Omental fat pad (tissue), 4 donors: ENCODE data around the gene NKAPD1. TPM values are rescaled to one million over a fixed set of nuclear protein-coding genes. Genes with fewer than 3 reads are reported as not detected.

Source experiments
- ATAC-seq: fragments of 150-250 bp; one replicate; pipeline ENCODE4 v1.9.1; 2016; ENCODE audit warnings: mild to moderate bottlenecking, moderate library complexity; ENCODE audit not compliant: low FRiP score
- DNase-seq: peaks from one replicate; pipeline ENCODE4 v3.0.0-alpha.2; 2019; ENCODE audit warnings: low spot score
- total RNA-seq, 4 donors: library from RNA; depleted of rRNA; stranded (reverse); fragments of >200 nt; gene quantifications; one replicate each; pipeline ENCODE4 v1.1.0, GENCODE V29; 2016
- TF ChIP-seq, protein P1 (sequence below), 3 donors: fragments of 450-650 bp; IDR thresholded peaks; one replicate each; pipeline ENCODE4 v1.5.1; 2016 to 2017; ENCODE audit warnings: antibody characterized with exemption in 3 of 3, mild to moderate bottlenecking in 3 of 3, moderate library complexity in 2 of 3

Gene NKAPD1
- total RNA-seq, 4 donors from 2014 or later: 11.0 to 15.4 (median 11.1) TPM

DNA sequence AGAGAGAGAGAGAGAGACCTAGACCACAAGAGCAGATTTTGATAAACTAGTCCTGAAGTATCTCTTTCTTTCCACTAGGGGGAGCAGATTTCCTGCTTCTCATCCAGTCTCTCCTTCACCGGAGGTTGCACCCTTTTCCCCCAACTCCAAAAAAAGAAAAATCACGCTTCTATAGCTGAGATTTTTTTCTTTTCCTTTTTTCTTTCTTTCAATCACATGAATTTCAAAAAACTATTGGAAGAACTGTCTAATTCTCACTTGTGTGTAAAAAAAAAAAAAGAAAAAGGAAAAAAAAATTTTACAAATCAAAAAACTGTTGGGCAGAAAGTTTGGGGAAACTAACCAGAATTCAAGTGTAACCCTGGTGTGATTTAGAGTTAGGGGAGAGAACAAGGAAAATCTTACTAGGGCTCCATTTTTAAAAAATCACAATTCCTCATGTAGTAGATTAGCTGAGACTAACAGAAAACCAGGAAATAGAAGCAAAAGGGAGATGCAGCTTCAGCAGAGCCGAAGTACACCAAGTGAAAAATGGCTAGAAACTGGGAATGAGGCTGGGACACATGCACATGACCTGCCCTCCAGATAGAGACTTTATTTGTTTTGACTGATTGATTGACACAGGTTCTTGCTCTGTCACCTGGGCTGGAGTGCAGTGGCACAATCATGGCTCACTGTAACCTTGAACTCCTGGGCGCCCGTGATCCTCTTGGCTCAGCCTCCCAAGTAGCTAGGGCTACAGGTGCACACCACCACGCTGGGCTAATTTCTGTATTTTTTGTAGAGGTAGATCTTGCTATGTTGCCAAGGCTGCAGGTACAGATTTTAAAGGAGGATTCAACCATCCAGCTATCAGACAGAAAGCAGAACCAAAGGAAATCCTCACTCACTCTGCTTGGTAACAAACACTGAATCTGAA is 39.7 kb downstream of the NKAPD1 start:
- no peak for ATAC-seq
- no peak for DNase-seq
- TF ChIP-seq, protein P1, sequence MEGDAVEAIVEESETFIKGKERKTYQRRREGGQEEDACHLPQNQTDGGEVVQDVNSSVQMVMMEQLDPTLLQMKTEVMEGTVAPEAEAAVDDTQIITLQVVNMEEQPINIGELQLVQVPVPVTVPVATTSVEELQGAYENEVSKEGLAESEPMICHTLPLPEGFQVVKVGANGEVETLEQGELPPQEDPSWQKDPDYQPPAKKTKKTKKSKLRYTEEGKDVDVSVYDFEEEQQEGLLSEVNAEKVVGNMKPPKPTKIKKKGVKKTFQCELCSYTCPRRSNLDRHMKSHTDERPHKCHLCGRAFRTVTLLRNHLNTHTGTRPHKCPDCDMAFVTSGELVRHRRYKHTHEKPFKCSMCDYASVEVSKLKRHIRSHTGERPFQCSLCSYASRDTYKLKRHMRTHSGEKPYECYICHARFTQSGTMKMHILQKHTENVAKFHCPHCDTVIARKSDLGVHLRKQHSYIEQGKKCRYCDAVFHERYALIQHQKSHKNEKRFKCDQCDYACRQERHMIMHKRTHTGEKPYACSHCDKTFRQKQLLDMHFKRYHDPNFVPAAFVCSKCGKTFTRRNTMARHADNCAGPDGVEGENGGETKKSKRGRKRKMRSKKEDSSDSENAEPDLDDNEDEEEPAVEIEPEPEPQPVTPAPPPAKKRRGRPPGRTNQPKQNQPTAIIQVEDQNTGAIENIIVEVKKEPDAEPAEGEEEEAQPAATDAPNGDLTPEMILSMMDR (IDR thresholded peaks at IDR 0.05): peak in 1 of 3 donors; percentile 66

DNA sequence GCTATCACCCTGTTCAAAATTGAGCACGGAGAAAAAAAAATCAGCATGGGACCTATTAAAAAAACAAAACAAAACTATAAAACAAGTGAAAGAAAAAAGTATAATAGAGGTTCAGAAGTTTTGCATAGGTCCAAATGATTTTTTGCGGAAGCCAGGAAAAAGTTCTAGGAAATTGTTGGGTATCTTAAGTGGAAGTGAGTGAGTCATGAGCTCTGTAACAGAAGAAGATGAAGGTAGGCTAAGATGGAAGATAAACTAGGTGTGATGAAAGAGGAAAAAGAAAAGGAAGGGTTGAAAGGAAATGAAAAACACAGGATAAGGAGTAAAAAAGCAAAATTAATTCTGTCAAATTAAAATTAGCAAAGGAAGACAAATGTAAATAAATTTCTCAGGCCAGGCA is 40.4 kb downstream of the NKAPD1 start:
- no peak for ATAC-seq
- no peak for DNase-seq
- TF ChIP-seq, protein P1 (IDR thresholded peaks at IDR 0.05): no peak

DNA sequence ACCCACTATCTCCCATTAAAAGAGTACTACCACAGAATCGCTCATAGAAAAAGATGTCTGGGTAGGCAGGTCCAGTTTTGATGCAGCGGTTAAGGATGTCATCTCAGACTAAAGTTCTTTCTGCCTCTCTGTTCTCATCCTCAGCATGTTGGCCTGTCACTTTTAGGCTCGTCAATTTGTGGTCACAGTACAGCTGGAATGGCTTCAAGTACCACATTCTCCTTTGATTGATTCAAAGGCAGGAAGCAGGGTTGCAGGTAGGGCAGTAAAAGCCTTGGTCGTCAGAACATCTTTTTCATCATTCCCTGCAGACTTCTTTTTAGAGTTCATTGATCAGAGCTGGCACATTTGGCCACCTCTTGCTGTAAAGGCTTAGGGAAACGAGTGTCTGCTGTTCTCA is 41.3 kb downstream of the NKAPD1 start:
- no peak for ATAC-seq
- no peak for DNase-seq
- TF ChIP-seq, protein P1 (IDR thresholded peaks at IDR 0.05): no peak

DNA sequence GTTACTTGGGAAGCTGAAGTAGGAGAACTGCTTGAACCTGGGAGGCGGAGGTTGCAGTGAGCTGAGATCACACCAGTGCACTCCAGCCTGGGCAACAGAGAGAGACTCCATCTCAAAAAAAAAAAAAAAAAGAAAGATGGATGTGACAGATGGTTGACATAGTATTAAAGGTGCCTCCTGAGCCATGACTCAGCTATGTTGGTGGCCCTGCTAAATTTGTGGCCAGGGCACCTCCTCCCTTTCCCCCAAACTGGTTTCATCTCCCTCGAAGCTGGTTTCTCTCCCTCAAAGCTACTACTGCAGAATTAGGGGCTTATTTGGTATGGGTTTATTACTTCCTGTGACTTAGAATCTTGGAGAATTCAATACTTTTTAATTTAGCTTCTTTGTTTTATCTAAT is 44.1 kb downstream of the NKAPD1 start:
- ATAC-seq: no peak
- TF ChIP-seq, protein P1 (IDR thresholded peaks at IDR 0.05): no peak
- DNase-seq: no peak

DNA sequence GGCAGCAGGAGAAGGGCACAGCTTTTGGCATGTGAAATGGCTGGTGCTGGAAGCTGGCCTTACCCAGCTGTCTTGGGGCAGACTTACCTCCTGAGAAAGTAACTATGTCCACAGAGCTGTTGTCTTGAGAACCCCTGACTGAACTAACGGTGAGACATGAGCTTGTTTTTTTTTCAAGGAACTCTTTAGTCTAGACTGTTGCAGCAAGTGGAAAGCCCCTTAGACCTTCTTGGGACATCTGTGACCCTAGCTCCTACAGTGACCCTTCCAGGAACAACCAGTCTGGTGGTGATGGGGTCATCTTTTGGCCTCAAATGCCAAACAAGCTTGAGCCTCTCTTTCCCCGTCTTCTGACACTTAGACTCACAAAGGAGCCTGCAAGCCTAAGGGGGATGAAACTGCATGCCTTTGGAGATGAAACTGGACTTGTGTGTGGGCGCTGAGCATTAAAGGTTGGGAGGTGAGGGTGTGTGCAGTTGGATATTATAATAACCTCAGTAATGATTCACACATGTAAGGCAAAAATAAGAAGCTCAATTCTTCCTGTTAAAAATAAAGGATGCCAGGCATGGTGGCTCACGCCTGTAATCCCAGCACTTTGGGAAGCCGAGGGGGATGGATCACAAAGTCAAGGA is 48.0 kb downstream of the NKAPD1 start:
- TF ChIP-seq, protein P1 (IDR thresholded peaks at IDR 0.05): no peak
- no peak for ATAC-seq

DNA sequence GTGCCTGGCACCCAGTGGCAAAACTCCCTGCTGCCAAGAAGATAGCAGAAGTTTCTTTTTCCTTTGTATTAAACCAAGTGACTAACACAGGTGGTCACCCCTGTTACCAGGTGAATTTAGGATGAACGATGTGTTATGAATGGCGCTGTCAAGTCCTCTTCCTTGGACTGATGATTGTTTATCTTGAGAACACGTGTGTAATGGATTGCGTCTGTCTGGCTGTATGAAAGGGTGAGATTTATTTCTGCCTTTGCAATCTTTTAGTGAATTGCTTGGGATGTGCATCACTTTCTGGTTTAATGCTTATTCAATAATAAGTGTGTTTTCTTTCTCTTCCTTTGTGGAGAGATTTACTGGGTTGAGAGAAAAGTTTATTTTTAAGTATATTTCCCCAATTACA is 49.0 kb downstream of the NKAPD1 start:
- TF ChIP-seq, protein P1 (IDR thresholded peaks at IDR 0.05): no peak

More for the DNA sequence above, 48.0 kb downstream of the NKAPD1 start:
- DNase-seq: no peak

More for the DNA sequence above, 49.0 kb downstream of the NKAPD1 start:
- DNase-seq: no peak
- no peak for ATAC-seq
